Occipital lobe (tissue), 2 donors: ENCODE measurements around the gene DLGAP3. TPM values are rescaled to one million over a fixed set of nuclear protein-coding genes. Genes with fewer than 3 reads are reported as not detected.

Experiments used
- DNase-seq: peaks from one replicate; lab custom pipeline; 2025; lab: John Stamatoyannopoulos, UW
- total RNA-seq: library from RNA; depleted of rRNA; stranded (reverse); fragments of >200 nt; gene quantifications from one replicate; pipeline ENCODE4 v1.2.3, GENCODE V29; 2014

Gene DLGAP3
- total RNA-seq, 1 donor from 2014 or later: 3.1 TPM

GRCh38 chr1:34868230-34869049 lies 61.0 kb downstream of the DLGAP3 start:
- no peak for DNase-seq

- DNase-seq: no peak
Observed at GRCh38 chr1:34867415-34867814, 62.0 kb downstream of the DLGAP3 start.

- no peak for DNase-seq
Observed at GRCh38 chr1:34866762-34867109, 62.7 kb downstream of the DLGAP3 start.

- DNase-seq: peak; percentile 44
Observed at GRCh38 chr1:34865981-34866761, 63.3 kb downstream of the DLGAP3 start.

GRCh38 chr1:34865573-34865972 lies 63.9 kb downstream of the DLGAP3 start:
- DNase-seq: no peak

- no peak for DNase-seq
Observed at GRCh38 chr1:34864759-34865158, 64.7 kb downstream of the DLGAP3 start.

- DNase-seq: no peak
Observed at GRCh38 chr1:34863501-34863900, 65.9 kb downstream of the DLGAP3 start.

- DNase-seq: peak; percentile 92
Observed at GRCh38 chr1:34859446-34860200, 69.8 kb downstream of the DLGAP3 start, which contains the start of gene SMIM12. TSS of gene SMIM12 (minus strand) at chr1:34859749. CDS start at chr1:34855977, 3,772 bp downstream.

GRCh38 chr1:34858901-34859445 lies 70.5 kb downstream of the DLGAP3 start:
- DNase-seq: no peak

- DNase-seq: no peak
Observed at GRCh38 chr1:34856697-34857096, 72.8 kb downstream of the DLGAP3 start.

GRCh38 chr1:34852677-34853217 lies 76.7 kb downstream of the DLGAP3 start:
- DNase-seq: peak; percentile 84

GRCh38 chr1:34851431-34852105 lies 77.9 kb downstream of the DLGAP3 start:
- no peak for DNase-seq

GRCh38 chr1:34850382-34850781 lies 79.1 kb downstream of the DLGAP3 start:
- no peak for DNase-seq

GRCh38 chr1:34847094-34847493 lies 82.4 kb downstream of the DLGAP3 start:
- DNase-seq: no peak

GRCh38 chr1:34846265-34846664 lies 83.2 kb downstream of the DLGAP3 start:
- DNase-seq: no peak

GRCh38 chr1:34845131-34845901 lies 84.1 kb downstream of the DLGAP3 start:
- no peak for DNase-seq

- no peak for DNase-seq
Observed at GRCh38 chr1:34844252-34844634, 85.2 kb downstream of the DLGAP3 start.

- DNase-seq: no peak
Observed at GRCh38 chr1:34843392-34844251, 85.8 kb downstream of the DLGAP3 start.

- DNase-seq: no peak
Observed at GRCh38 chr1:34842952-34843371, 86.5 kb downstream of the DLGAP3 start.
